H1 (cell line): ENCODE results near the gene PRMT3. TPM values are rescaled to one million over a fixed set of nuclear protein-coding genes. Genes with fewer than 3 reads are reported as not detected.

Experiments used
- CTCF ChIA-PET: fragments of 300-600 bp; sonication (Branson Sonifier 250); formaldehyde crosslinking; loops from one replicate; lab custom pipeline; 2021; ENCODE audit not compliant: partially characterized antibody; lab: Charles Lee
- POLR2A ChIA-PET: fragments of 300-600 bp; sonication (Branson Sonifier 250); formaldehyde crosslinking; loops from one replicate; lab custom pipeline; 2021; ENCODE audit warnings: inconsistent platforms; ENCODE audit not compliant: partially characterized antibody; lab: Charles Lee
- DNase-seq, 2 experiments: peaks; one replicate each; pipeline versions ENCODE4 v3.0.0 to v3.0.0-alpha.2; 2010 to 2022; ENCODE audit warnings: low spot score in 2 of 2, low read depth in 1 of 2, mixed read lengths in 1 of 2
- FAIRE-seq: peaks from 2 replicates; lab custom pipeline; 2011; peaks lifted over from hg19 to GRCh38; lab: Jason Lieb, UNC
- H2AFZ ChIP-seq: 2 replicates; pipeline ENCODE4 v1.8.1; 2012; ENCODE audit warnings: low read length, inconsistent platforms
- H2AK5ac ChIP-seq: 2 replicates; pipeline ENCODE4 v1.6.1; 2013; ENCODE audit warnings: low read depth, low read length
- H2BK120ac ChIP-seq: replicated peaks from 2 replicates; pipeline ENCODE3; 2013; ENCODE audit warnings: low read depth, low read length, inconsistent platforms
- H2BK12ac ChIP-seq: 2 replicates; pipeline ENCODE4 v1.6.1; 2013; ENCODE audit warnings: low read depth, low read length
- H2BK15ac ChIP-seq: 2 replicates; pipeline ENCODE4 v1.6.1; 2013; ENCODE audit warnings: low read length
- H2BK20ac ChIP-seq: 2 replicates; pipeline ENCODE4 v1.6.1; 2013; ENCODE audit warnings: low read length
- H2BK5ac ChIP-seq: 2 replicates; pipeline ENCODE4 v1.6.1; 2013; ENCODE audit warnings: low read depth, low read length
- H3K14ac ChIP-seq: 2 replicates; pipeline ENCODE4 v1.6.1; 2013; ENCODE audit warnings: inconsistent platforms; ENCODE audit not compliant: insufficient read length
- H3K18ac ChIP-seq: 2 replicates; pipeline ENCODE4 v1.6.1; 2013; ENCODE audit warnings: low read length; ENCODE audit errors: extremely low read depth
- H3K23ac ChIP-seq: 2 replicates; pipeline ENCODE4 v1.6.1; 2013; ENCODE audit warnings: inconsistent platforms; ENCODE audit not compliant: insufficient read length
- H3K23me2 ChIP-seq: 2 replicates; pipeline ENCODE4 v1.6.1; 2013; ENCODE audit warnings: low read depth, low read length
- H3K27ac ChIP-seq: 2 replicates; pipeline ENCODE4 v1.6.1; 2011; ENCODE audit warnings: low read depth, low read length, inconsistent platforms
- H3K27me3 ChIP-seq, 4 experiments: replicated peaks in 1 of 4; 1 replicate in 1 of 4; 2 replicates in 3 of 4; pipeline versions ENCODE4 v1.6.1 to v1.8.1; 2011 to 2013; ENCODE audit warnings: low read length in 3 of 4, mild to moderate bottlenecking in 3 of 4, inconsistent platforms in 2 of 4, mixed read lengths in 2 of 4, moderate library complexity in 1 of 4; ENCODE audit not compliant: control insufficient read depth in 3 of 4, insufficient read depth in 3 of 4; ENCODE audit errors: extremely low read depth in 1 of 4
- H3K36me3 ChIP-seq, 4 experiments: 2 replicates each; pipeline versions ENCODE4 v1.6.1 to v1.8.1; 2011 to 2013; ENCODE audit warnings: mild to moderate bottlenecking in 4 of 4, low read length in 3 of 4, moderate library complexity in 2 of 4, control low read depth in 1 of 4, inconsistent platforms in 1 of 4; ENCODE audit not compliant: insufficient read depth in 4 of 4, control insufficient read depth in 2 of 4
- H3K4ac ChIP-seq: replicated peaks from 2 replicates; pipeline ENCODE3; 2013; ENCODE audit warnings: low read length, low read depth, mixed read lengths, inconsistent platforms; ENCODE audit not compliant: insufficient read length
- H3K4me1 ChIP-seq, 4 experiments: replicated peaks in 1 of 4; 1 replicate in 1 of 4; 2 replicates in 3 of 4; pipeline versions ENCODE4 v1.6.1 to v1.8.1; 2011 to 2013; ENCODE audit warnings: low read length in 3 of 4, inconsistent platforms in 2 of 4, mixed read lengths in 1 of 4; ENCODE audit not compliant: insufficient read depth in 4 of 4, control insufficient read depth in 3 of 4
- H3K4me2 ChIP-seq, 2 experiments: 2 replicates each; pipeline versions ENCODE4 v1.6.1 to v1.8.1; 2011 to 2013; ENCODE audit warnings: low read depth in 2 of 2, low read length in 2 of 2, control low read depth in 1 of 2, inconsistent platforms in 1 of 2, mild to moderate bottlenecking in 1 of 2; ENCODE audit not compliant: insufficient read depth in 1 of 2
- H3K4me3 ChIP-seq, 4 experiments: fragments of 200-600, 300-600 bp in 1 of 4; sonication (generic), shearing (Covaris generic), sonication (Bioruptor Twin) in 1 of 4; 2 replicates each; pipeline versions ENCODE4 v1.5.1 to v1.8.1; 2011 to 2016; ENCODE audit warnings: low read length in 4 of 4, low read depth in 3 of 4, control low read depth in 2 of 4, inconsistent platforms in 2 of 4, mild to moderate bottlenecking in 2 of 4, mixed read lengths in 1 of 4, moderate library complexity in 1 of 4; ENCODE audit not compliant: insufficient read depth in 2 of 4; ENCODE audit errors: extremely low read depth in 1 of 4
- H3K56ac ChIP-seq: replicated peaks from 2 replicates; pipeline ENCODE3; 2013; ENCODE audit warnings: low read depth, mild to moderate bottlenecking, mixed read lengths, low read length, inconsistent platforms; ENCODE audit not compliant: insufficient read length
- H3K79me1 ChIP-seq: 2 replicates; pipeline ENCODE4 v1.6.1; 2013; ENCODE audit warnings: low read depth, low read length, control low read depth
- H3K79me2 ChIP-seq, 2 experiments: 2 replicates each; pipeline versions ENCODE4 v1.6.1 to v1.8.1; 2012 to 2013; ENCODE audit warnings: low read length in 2 of 2, mild to moderate bottlenecking in 2 of 2, inconsistent platforms in 1 of 2; ENCODE audit not compliant: insufficient read depth in 2 of 2, control insufficient read depth in 1 of 2
- H3K9ac ChIP-seq, 4 experiments: replicated peaks in 1 of 4; 1 replicate in 1 of 4; 2 replicates in 3 of 4; pipeline versions ENCODE4 v1.6.1 to v1.8.1; 2011 to 2013; ENCODE audit warnings: low read depth in 3 of 4, low read length in 3 of 4, control low read depth in 2 of 4, mild to moderate bottlenecking in 2 of 4, moderate library complexity in 2 of 4, inconsistent platforms in 1 of 4; ENCODE audit errors: extremely low read depth in 1 of 4
- H3K9me3 ChIP-seq, 2 experiments: 2 replicates each; pipeline versions ENCODE4 v1.6.1 to v1.8.1; 2012 to 2013; ENCODE audit warnings: mild to moderate bottlenecking in 2 of 2, moderate library complexity in 2 of 2, control low read depth in 1 of 2, inconsistent platforms in 1 of 2, low read depth in 1 of 2, low read length in 1 of 2, mixed read lengths in 1 of 2; ENCODE audit not compliant: insufficient read depth in 2 of 2
- H4K20me1 ChIP-seq, 2 experiments: replicated peaks in 1 of 2; 2 replicates each; pipeline versions ENCODE3 to v1.8.1; 2011 to 2013; ENCODE audit warnings: inconsistent platforms in 2 of 2, low read length in 2 of 2, mild to moderate bottlenecking in 1 of 2; ENCODE audit not compliant: insufficient read depth in 2 of 2, control insufficient read depth in 1 of 2
- H4K5ac ChIP-seq: 2 replicates; pipeline ENCODE4 v1.6.1; 2013; ENCODE audit warnings: low read length, low read depth, mixed read lengths, inconsistent platforms; ENCODE audit not compliant: insufficient read length
- H4K8ac ChIP-seq: 2 replicates; pipeline ENCODE4 v1.8.0; 2013; ENCODE audit warnings: mild to moderate bottlenecking, moderate library complexity, low read length, inconsistent platforms; ENCODE audit not compliant: insufficient read depth; ENCODE audit errors: extremely low read depth
- H4K91ac ChIP-seq: replicated peaks from 2 replicates; pipeline ENCODE3; 2013; ENCODE audit warnings: low read length, mixed read lengths, inconsistent platforms; ENCODE audit not compliant: insufficient read length
- RBBP5 ChIP-seq: IDR thresholded peaks from 2 replicates; pipeline ENCODE4 v1.7.1; 2012; ENCODE audit warnings: low read depth, mild to moderate bottlenecking, inconsistent platforms, low read length, moderate library complexity, borderline replicate concordance
- SRF ChIP-seq: IDR thresholded peaks from 2 replicates; pipeline ENCODE4 v1.6.1; 2011; ENCODE audit warnings: mild to moderate bottlenecking, low read depth, low read length, moderate library complexity
- WGBS, 2 experiments: shearing (Covaris generic) in 1 of 2; methylation state at CpG; one replicate each; pipeline versions ENCODE4 v1.1.6 to v1.1.7; 2013 to 2015; ENCODE audit warnings: low lambda C conversion rate in 2 of 2, mixed read lengths in 2 of 2, inconsistent platforms in 1 of 2, low coverage in 1 of 2, missing lambda C conversion rate in 1 of 2; ENCODE audit not compliant: insufficient replicate concordance in 2 of 2, insufficient coverage in 1 of 2, insufficient read length in 1 of 2; ENCODE audit errors: extremely low coverage in 1 of 2, missing lambda C conversion rate in 1 of 2; 5-methylcytosine and 5-hydroxymethylcytosine counted together
- polyA plus RNA-seq, 7 experiments: library from polyadenylated mRNA; depleted of rRNA in 3 of 7; stranded (reverse) in 5 of 7; unstranded in 2 of 7; fragments of >200 nt in 5 of 7; fragments of 200-250 nt in 2 of 7; gene quantifications; 1 replicate in 5 of 7; 2 replicates in 1 of 7; 4 replicates in 1 of 7; pipeline versions ENCODE4 v1.2.1 to v1.2.3, GENCODE V29; 2011 to 2013; ENCODE audit warnings: missing spikeins in 2 of 7, mixed read lengths in 2 of 7
- total RNA-seq: library from RNA; stranded (reverse); fragmentation: NEBNext Ultra II Directional; extraction: Animal tissue kit (Norgen Biotek cat#: 25700); gene quantifications from 2 replicates; pipeline ENCODE4 v1.2.1, GENCODE V29; 2021

The PRMT3 gene
- total and polyA plus RNA-seq, 2 of the 8 experiments (the other 6 are each of a cell fraction or from before 2014, with no cell fraction given), result 11.2 to 26.5 TPM

GRCh38 chr11:20364341-20364792 is 23.1 kb upstream of the PRMT3 start:
- Histone ChIP-seq H3K9ac (no peak overlapping the region; a peak in 1 of 7 replicates), H3K18ac (no peak overlapping the region), H2BK15ac (no peak overlapping the region), H3K36me3 (peaks cover 0 to 3% (median 0%) of the 10 kb centered on the region in 4 experiments; a peak in 1 of 8 replicates), H2BK12ac (no peak overlapping the region; the same call in 1 of the 2 replicates), H2BK5ac (0 out of 2 replicates have a peak overlapping the region, but pooled peaks have one; percentile 44), H2AK5ac (no peak overlapping the region), H3K23ac (no peak overlapping the region), H4K8ac (no peak overlapping the region), H2BK120ac (no peak overlapping the region), H3K9me3 (no peaks in the 10 kb centered on the region), H2AFZ (peak overlapping the region; percentile 12; the same call in 1 of the 2 replicates), H3K4ac (no peak overlapping the region), H3K14ac (no peak overlapping the region), H3K4me1 (peaks cover 0 to 12% (median 7%) of the 10 kb centered on the region in 4 experiments; a peak in 5 of 7 replicates), H4K91ac (no peak overlapping the region), H2BK20ac (no peak overlapping the region), H3K4me3 (peak overlapping the region; percentile 20 to 69 (median 48); a peak in 6 of 8 replicates), H3K56ac (no peak overlapping the region), H4K20me1 (no peaks in the 10 kb centered on the region), H3K79me1 (no peaks in the 10 kb centered on the region), H3K27ac (no peak overlapping the region), H3K79me2 (no peaks in the 10 kb centered on the region), H4K5ac (no peak overlapping the region), H3K23me2 (peaks cover 6% of the 10 kb centered on the region; the same call in 1 of the 2 replicates), H3K27me3 (peaks cover 6 to 19% (median 15%) of the 10 kb centered on the region in 4 experiments), H3K4me2 (peak overlapping the region; percentile 79 to 88)
- ChIA-PET POLR2A (interaction anchor here (0.6 to 1.8 kb wide), 5 partner anchors 9 to 203 kb away, joined by 3 to 8 read pairs (median 3); partner anchors contain the start of gene PRMT3), CTCF (interaction anchor here (1.2 to 7.7 kb wide), 3 partner anchors 8 to 232 kb away, joined by 5 to 49 read pairs (median 5); no protein-coding TSS in a partner anchor)
- no peak for DNase-seq
- FAIRE-seq, result no peak
- WGBS, 2 experiments, result 55% methylated on average over 6 of the region's 6 CpGs; no CpG with 5 or more reads in 1 of the 2 experiments
- TF ChIP-seq RBBP5 (no peak), SRF (no peak)
